22Rv1 (cell line): ENCODE measurements around the gene FCHSD1.

Source experiments
- ZFX ChIP-seq: fragments of 450-650 bp; IDR thresholded peaks from 2 replicates; pipeline ENCODE4 v1.6.1; 2017; ENCODE audit warnings: antibody characterized with exemption, borderline replicate concordance
- TF ChIP-seq, protein P1 (sequence below): fragments of 450-650 bp; IDR thresholded peaks from 2 replicates; pipeline ENCODE4 v1.5.1; 2017; ENCODE audit warnings: mild to moderate bottlenecking

DNA sequence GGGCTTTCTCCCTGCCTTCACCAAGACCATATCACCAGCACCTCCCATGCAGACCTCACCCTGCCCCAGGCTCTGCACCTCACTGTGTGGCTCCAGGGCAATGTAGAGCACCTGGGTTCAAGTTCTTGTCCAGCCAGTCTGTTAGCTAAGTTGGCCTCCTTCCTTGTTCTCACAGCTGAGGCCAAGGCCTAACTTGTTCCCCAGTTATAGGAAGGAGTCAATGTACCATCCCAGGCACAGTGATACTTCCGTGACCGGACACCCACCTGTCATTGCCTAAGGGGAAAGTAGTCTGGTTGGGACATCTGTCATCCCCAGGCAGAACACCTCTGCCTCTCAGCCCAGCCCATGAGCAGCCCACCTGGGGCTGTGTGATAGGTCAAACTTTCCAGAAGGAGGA lies 45.2 kb upstream of the FCHSD1 start:
- TF ChIP-seq, protein P1, sequence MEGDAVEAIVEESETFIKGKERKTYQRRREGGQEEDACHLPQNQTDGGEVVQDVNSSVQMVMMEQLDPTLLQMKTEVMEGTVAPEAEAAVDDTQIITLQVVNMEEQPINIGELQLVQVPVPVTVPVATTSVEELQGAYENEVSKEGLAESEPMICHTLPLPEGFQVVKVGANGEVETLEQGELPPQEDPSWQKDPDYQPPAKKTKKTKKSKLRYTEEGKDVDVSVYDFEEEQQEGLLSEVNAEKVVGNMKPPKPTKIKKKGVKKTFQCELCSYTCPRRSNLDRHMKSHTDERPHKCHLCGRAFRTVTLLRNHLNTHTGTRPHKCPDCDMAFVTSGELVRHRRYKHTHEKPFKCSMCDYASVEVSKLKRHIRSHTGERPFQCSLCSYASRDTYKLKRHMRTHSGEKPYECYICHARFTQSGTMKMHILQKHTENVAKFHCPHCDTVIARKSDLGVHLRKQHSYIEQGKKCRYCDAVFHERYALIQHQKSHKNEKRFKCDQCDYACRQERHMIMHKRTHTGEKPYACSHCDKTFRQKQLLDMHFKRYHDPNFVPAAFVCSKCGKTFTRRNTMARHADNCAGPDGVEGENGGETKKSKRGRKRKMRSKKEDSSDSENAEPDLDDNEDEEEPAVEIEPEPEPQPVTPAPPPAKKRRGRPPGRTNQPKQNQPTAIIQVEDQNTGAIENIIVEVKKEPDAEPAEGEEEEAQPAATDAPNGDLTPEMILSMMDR = no peak
- no peak for TF ChIP-seq ZFX
